ENCODE results near the gene WIZ. TPM values are rescaled to one million over a fixed set of nuclear protein-coding genes. Genes with fewer than 3 reads are reported as not detected.

WIZ gene
- total and polyA plus RNA-seq, 10 of the 15 experiments (the other 5 are each of a cell fraction or from before 2014, with no cell fraction given), result 0.10 to 26.7 (median 2.7) TPM

- no peaks in the 10 kb centered on the region; the same call in 2 of the 3 replicates for H3K9me3 ChIP-seq (replicated peaks; ENCODE audit: control insufficient read depth, insufficient read depth, low read length)
- H3K4me2 ChIP-seq (ENCODE audit: control insufficient read depth, insufficient read depth), result no peak overlapping the region
- DNase-seq (ENCODE audit: low read depth, low spot score), result no peak
- FAIRE-seq, result no peak
- ChIA-PET POLR2A (no interaction called here), SMC1A (ENCODE audit: uncharacterized antibody, unreplicated experiment) (no interaction called here), CTCF (no interaction called here), RAD21 (ENCODE audit: unreplicated experiment) (no interaction called here)
- H4K20me1 ChIP-seq (ENCODE audit: control insufficient read depth, insufficient read depth), result no peaks in the 10 kb centered on the region
- ATAC-seq, result no peak
- no peak overlapping the region for H2AFZ ChIP-seq (ENCODE audit: control insufficient read depth, low read depth, low read length)
- intact Hi-C loops (cut with micrococcal nuclease; ENCODE audit: unreplicated experiment), result no loop called here
- no peak overlapping the region for H3K4me3 ChIP-seq
- H3K79me2 ChIP-seq (ENCODE audit: control insufficient read depth, insufficient read depth, low read length), result no peaks in the 10 kb centered on the region
- over 99% methylated on average over 13 of the region's 13 CpGs for WGBS (ENCODE audit: insufficient coverage, insufficient replicate concordance, low lambda C conversion rate, missing lambda C conversion rate)
- no TSS peak for BruUV-seq (replicated peaks)
- no peaks in the 10 kb centered on the region for H3K4me1 ChIP-seq (ENCODE audit: control insufficient read depth, insufficient read depth, low read length)
- H3K36me3 ChIP-seq (ENCODE audit: control insufficient read depth in 2 of 2, insufficient read depth in 2 of 2, low read length in 1 of 2), result peaks cover 14 to 45% of the 10 kb centered on the region in 2 experiments
- H3K27ac ChIP-seq (ENCODE audit: control insufficient read depth, insufficient read depth), result no peak overlapping the region
- in situ Hi-C loops (cut with MboI), result no loop called here
- H3K9ac ChIP-seq (ENCODE audit: control insufficient read depth, insufficient read depth, low read length), result no peak overlapping the region
- no peaks in the 10 kb centered on the region for H3K27me3 ChIP-seq (replicated peaks in 1 of 2; ENCODE audit: control insufficient read depth in 2 of 2, insufficient read depth in 2 of 2, low read length in 1 of 2)
- no peak for TF ChIP-seq NRF1 (conservative IDR thresholded peaks at IDR 0.05; ENCODE audit: low read depth, low read length)
- no peak for TF ChIP-seq RUNX3 (IDR thresholded peaks at IDR 0.05; ENCODE audit: low read length)
- TF ChIP-seq CREM (IDR thresholded peaks at IDR 0.05; ENCODE audit: low read depth), result no peak
- TF ChIP-seq NFYA (IDR thresholded peaks at IDR 0.05; ENCODE audit: borderline replicate concordance, low read depth, low read length), result no peak
- TF ChIP-seq, protein P1, sequence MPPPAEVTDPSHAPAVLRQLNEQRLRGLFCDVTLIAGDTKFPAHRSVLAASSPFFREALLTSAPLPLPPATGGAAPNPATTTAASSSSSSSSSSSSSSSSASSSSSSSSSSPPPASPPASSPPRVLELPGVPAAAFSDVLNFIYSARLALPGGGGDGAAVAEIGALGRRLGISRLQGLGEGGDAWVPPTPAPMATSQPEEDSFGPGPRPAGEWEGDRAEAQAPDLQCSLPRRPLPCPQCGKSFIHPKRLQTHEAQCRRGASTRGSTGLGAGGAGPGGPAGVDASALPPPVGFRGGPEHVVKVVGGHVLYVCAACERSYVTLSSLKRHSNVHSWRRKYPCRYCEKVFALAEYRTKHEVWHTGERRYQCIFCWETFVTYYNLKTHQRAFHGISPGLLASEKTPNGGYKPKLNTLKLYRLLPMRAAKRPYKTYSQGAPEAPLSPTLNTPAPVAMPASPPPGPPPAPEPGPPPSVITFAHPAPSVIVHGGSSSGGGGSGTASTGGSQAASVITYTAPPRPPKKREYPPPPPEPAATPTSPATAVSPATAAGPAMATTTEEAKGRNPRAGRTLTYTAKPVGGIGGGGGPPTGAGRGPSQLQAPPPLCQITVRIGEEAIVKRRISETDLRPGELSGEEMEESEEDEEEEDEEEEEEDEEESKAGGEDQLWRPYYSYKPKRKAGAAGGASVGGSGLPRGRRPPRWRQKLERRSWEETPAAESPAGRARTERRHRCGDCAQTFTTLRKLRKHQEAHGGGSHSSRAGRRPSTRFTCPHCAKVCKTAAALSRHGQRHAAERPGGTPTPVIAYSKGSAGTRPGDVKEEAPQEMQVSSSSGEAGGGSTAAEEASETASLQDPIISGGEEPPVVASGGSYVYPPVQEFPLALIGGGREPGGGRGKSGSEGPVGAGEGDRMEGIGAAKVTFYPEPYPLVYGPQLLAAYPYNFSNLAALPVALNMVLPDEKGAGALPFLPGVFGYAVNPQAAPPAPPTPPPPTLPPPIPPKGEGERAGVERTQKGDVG (CRISPR knock-in tag; IDR thresholded peaks at IDR 0.05), result no peak
- no peak for TF ChIP-seq KLF5 (IDR thresholded peaks at IDR 0.05; ENCODE audit: partially characterized antibody)
- TF ChIP-seq, protein P2, sequence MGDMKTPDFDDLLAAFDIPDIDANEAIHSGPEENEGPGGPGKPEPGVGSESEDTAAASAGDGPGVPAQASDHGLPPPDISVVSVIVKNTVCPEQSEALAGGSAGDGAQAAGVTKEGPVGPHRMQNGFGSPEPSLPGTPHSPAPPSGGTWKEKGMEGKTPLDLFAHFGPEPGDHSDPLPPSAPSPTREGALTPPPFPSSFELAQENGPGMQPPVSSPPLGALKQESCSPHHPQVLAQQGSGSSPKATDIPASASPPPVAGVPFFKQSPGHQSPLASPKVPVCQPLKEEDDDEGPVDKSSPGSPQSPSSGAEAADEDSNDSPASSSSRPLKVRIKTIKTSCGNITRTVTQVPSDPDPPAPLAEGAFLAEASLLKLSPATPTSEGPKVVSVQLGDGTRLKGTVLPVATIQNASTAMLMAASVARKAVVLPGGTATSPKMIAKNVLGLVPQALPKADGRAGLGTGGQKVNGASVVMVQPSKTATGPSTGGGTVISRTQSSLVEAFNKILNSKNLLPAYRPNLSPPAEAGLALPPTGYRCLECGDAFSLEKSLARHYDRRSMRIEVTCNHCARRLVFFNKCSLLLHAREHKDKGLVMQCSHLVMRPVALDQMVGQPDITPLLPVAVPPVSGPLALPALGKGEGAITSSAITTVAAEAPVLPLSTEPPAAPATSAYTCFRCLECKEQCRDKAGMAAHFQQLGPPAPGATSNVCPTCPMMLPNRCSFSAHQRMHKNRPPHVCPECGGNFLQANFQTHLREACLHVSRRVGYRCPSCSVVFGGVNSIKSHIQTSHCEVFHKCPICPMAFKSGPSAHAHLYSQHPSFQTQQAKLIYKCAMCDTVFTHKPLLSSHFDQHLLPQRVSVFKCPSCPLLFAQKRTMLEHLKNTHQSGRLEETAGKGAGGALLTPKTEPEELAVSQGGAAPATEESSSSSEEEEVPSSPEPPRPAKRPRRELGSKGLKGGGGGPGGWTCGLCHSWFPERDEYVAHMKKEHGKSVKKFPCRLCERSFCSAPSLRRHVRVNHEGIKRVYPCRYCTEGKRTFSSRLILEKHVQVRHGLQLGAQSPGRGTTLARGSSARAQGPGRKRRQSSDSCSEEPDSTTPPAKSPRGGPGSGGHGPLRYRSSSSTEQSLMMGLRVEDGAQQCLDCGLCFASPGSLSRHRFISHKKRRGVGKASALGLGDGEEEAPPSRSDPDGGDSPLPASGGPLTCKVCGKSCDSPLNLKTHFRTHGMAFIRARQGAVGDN (IDR thresholded peaks at IDR 0.05), result no peak
- TF ChIP-seq ZNF622 (IDR thresholded peaks at IDR 0.05), result no peak
- no peak for TF ChIP-seq TAF1 (IDR thresholded peaks at IDR 0.05; ENCODE audit: borderline replicate concordance, low read depth, low read length)
- no peak for TF ChIP-seq CREB1 (IDR thresholded peaks at IDR 0.05; ENCODE audit: low read depth)
- no peak for TF ChIP-seq EGR1 (IDR thresholded peaks at IDR 0.05; ENCODE audit: borderline replicate concordance in 1 of 2, low read depth in 2 of 2, low read length in 2 of 2)
- TF ChIP-seq, protein P3, sequence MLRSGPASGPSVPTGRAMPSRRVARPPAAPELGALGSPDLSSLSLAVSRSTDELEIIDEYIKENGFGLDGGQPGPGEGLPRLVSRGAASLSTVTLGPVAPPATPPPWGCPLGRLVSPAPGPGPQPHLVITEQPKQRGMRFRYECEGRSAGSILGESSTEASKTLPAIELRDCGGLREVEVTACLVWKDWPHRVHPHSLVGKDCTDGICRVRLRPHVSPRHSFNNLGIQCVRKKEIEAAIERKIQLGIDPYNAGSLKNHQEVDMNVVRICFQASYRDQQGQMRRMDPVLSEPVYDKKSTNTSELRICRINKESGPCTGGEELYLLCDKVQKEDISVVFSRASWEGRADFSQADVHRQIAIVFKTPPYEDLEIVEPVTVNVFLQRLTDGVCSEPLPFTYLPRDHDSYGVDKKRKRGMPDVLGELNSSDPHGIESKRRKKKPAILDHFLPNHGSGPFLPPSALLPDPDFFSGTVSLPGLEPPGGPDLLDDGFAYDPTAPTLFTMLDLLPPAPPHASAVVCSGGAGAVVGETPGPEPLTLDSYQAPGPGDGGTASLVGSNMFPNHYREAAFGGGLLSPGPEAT (IDR thresholded peaks at IDR 0.05; ENCODE audit: low read depth), result no peak
Observed at GRCh38 chr19:15424121-15424520, 25.6 kb downstream of the WIZ start.
